RWPE1 (cell line): ENCODE measurements around the gene CDK6.

Experiments used
- CTCF ChIA-PET: fragments of 350-600 bp; sonication (Branson Sonifier 250); formaldehyde crosslinking; extraction: SDS; loops from one replicate; lab custom pipeline; 2021; lab: Yijun Ruan, JAX
- POLR2A ChIA-PET: fragments of 400-600 bp; formaldehyde crosslinking; extraction: SDS; loops from one replicate; lab custom pipeline; 2020; ENCODE audit warnings: antibody characterized with exemption; ENCODE audit not compliant: low non-redundant PET; lab: Yijun Ruan, JAX
- DNase-seq: peaks from one replicate; pipeline ENCODE4 v3.0.0; 2012; ENCODE audit warnings: low spot score
- H3K27ac ChIP-seq: fragments of 450-650 bp; 2 replicates; pipeline ENCODE4 v1.5.1; 2017
- CTCF ChIP-seq: fragments of 450-650 bp; conservative IDR thresholded peaks from 2 replicates; pipeline ENCODE4 v1.5.1; 2017; ENCODE audit warnings: low read depth, mild to moderate bottlenecking

The CDK6 gene

GRCh38 chr7:92783260-92784201, 52.8 kb downstream of the CDK6 start:
- no peak for DNase-seq
- TF ChIP-seq CTCF, result no peak
- ChIA-PET CTCF (interaction anchor here (0.7 kb wide), 1 partner anchor 631 kb away, joined by 3 read pairs; no protein-coding TSS in a partner anchor), POLR2A (no interaction called here)
- no peak overlapping the region for H3K27ac ChIP-seq

- ChIA-PET POLR2A (no interaction called here), CTCF (no interaction called here)
- no peak overlapping the region for H3K27ac ChIP-seq
- TF ChIP-seq CTCF, result no peak
- no peak for DNase-seq
Observed at GRCh38 chr7:92782855-92783254, 53.5 kb downstream of the CDK6 start.

- TF ChIP-seq CTCF, result no peak
- H3K27ac ChIP-seq, result no peak overlapping the region
- ChIA-PET CTCF (no interaction called here), POLR2A (no interaction called here)
- DNase-seq, result no peak
Observed at GRCh38 chr7:92782236-92782635, 54.1 kb downstream of the CDK6 start.

- DNase-seq, result no peak
- ChIA-PET POLR2A (no interaction called here), CTCF (no interaction called here)
- H3K27ac ChIP-seq, result no peak overlapping the region
- TF ChIP-seq CTCF, result no peak
Observed at GRCh38 chr7:92781117-92781720, 55.2 kb downstream of the CDK6 start.

- no peak for DNase-seq
- H3K27ac ChIP-seq, result no peak overlapping the region
- ChIA-PET CTCF (interaction anchor here (0.6 kb wide), 1 partner anchor 162 kb away, joined by 3 read pairs; no protein-coding TSS in a partner anchor), POLR2A (no interaction called here)
- TF ChIP-seq CTCF, result no peak
Observed at GRCh38 chr7:92778972-92779371, 57.4 kb downstream of the CDK6 start.

- CTCF ChIA-PET, result interaction anchor here (1.0 kb wide), 1 partner anchor 247 kb away, joined by 4 read pairs; no protein-coding TSS in a partner anchor
- POLR2A ChIA-PET, result no interaction called here
- no peak for TF ChIP-seq CTCF
- DNase-seq, result no peak
- no peak overlapping the region for H3K27ac ChIP-seq
Observed at GRCh38 chr7:92777993-92778392, 58.4 kb downstream of the CDK6 start.
